Measurements from ENCODE around the gene VPS37B.

DNA sequence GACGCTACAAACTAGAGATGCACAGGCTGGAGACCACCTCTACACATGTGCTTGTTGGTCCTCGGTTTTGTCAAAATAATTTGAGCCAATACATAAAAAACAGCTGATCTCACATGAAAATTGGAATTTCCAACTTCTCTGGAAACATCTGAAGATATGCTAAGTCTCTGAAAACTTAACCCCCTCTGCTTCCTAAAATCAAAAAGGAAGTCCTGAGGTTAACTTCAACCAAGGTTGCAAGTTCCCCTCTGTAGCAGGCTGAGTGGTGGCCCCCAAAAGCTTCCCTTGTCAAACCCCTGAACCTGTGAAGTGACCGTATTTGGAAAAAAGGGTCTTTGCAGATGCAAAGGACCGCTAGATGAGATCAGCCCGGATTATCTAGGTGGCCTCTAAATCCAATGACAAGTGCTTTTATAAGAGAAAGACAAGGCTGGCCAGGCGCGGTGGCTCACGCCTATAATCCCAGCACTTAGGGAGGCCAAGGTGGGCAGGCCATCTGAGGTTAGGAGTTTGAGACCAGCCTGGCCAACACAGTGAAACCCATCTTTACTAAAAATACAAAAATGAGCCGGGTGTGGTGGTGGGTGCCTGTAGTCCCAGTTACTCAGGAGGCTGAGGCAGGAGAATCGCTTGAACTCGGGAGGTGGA lies 32.0 kb upstream of the VPS37B start:
- TF ChIP-seq GATA3 (IDR thresholded peaks at IDR 0.05; ENCODE audit: low read depth, low read length) (no peak), GATA2 (IDR thresholded peaks at IDR 0.05; ENCODE audit: low read depth, low read length) (no peak)
